ENCODE results near the gene GSC.
"Not testable (repeated sequence)": the region's sequence is repeated elsewhere in the genome, so short reads cannot be mapped to it uniquely, and the experiment has no call there.

The GSC gene

GRCh38 chr14:94771158-94771905 lies 1.4 kb upstream of the GSC start:
- no peak for DNase-seq

DNA sequence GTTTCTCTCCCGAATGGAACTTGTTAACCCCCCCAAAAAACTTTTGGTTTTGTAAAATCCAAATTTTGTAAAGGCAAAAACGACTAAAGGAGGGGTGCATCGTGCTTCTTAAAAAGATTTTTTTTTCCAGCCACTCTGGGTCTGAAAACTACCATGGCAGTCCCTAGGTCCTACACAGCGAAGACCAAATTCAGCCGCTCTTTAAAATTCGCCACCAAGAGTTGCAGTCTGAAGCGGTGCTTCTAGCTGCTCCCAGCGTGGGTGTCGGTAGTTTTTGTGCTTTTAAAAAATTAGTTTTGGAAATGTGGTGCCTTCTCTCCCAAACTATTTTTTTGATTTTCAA lies 873 bp upstream of the GSC start:
- DNase-seq = no peak

DNA sequence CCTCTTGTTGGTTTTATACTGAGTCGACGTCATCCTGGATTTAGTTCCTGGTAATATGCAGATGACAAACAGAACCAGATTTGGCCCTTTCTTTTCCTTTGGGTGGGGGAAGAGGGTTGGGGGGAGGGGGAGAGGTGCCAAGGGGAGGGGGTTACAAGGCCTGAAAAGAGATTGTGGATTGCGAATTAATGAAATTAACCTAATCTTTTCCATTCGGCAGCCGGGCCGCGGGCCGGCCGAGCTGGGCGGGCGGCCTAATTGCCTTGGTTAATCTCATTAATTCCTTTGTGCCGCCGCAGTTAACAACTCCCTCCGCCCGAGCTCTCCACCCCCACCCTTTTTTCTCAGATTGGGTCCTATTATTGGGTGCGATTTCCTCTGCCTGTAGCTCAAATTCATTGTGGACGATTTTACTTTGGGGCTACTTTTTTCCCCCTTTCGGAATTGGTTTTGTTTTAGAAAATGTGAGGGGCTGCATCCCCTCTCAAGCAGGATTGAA lies 387 bp upstream of the GSC start:
- no peak for DNase-seq

DNA sequence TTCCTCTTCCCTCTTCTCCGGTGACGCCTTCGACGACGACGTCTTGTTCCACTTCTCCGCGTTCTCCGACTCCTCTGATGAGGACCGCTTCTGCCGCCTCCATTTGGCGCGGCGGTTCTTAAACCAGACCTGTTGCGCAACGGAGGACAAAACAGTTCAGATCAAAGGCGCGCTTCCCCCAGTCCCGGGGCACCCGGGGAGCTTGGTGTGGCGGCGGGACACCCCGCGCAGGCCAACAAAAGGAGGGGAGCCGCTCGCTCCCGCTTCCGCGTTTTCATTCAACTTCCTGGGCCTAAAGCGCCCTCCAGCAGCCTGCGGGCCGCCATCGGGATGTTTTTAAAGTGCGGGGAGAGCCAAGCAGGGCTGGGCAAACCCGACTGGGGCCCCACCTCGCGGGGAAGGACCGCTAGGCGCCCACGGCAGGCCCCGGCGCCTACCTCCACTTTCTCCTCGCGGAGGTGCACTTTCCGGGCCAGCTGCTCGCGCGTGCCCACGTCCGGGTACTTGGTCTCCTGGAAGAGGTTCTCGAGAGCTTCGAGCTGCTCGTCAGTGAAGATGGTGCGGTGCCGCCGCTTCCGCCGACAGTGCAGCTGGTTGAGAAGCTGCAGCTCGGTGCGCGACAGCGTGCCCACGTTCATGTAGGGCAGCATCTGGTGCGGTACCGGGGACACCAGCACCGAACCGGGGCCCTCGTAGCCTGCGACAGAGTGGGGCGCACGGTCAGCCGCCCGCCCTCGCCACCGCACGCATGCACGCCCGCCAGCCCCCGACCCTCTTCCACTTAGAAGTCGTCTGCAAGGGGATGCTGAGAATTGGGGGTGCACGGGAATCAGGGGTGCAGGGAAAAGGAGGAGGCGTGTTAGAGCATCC lies 1.2 kb downstream of the GSC start:
- DNase-seq = peak; percentile 63

DNA sequence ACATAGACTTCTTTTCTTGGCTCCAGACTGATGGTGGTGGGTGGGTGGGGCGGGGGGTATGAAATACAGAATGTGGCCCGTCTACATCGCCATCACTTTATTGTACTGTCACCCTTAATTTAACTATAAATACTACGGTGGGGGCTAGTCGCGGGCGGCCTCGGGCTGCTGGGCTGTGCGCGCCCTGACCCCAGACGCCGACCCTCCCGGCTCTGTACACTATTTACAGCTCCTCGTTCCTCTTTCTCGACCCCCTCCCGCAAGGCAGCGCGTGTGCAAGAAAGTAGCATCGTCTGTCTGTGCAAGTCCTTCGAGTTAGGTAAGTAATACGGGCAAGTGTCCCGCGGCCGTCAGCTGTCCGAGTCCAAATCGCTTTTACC lies 1.8 kb downstream of the GSC start:
- no peak for DNase-seq

DNA sequence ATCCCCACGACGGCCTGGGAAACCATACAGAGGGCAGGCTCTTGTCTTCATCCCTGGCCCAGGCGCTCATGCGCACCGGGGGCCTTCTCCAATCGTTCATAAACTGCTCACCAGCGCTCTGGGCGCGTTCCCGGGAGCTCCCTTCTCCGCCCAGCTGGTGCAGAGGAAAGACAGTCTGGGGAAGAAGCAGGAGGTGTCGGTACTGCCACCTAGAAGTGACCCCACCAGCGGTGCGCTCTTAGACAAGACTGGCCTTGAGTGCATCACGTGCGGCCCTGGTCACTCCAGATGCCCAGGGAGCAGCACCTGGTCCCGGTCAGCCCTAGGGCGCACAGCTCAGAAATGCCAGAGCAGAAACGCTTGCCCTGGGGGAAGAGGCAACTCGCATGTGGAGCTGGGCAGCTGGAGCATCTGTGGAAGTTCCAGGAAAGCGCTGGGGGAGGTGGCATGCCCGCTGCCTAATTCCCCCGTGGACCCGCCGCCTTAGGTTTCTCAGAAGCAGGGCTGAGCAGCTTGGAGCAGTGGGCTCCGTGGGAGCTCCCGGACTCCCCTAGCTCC lies 2.5 kb downstream of the GSC start:
- DNase-seq = no peak

DNA sequence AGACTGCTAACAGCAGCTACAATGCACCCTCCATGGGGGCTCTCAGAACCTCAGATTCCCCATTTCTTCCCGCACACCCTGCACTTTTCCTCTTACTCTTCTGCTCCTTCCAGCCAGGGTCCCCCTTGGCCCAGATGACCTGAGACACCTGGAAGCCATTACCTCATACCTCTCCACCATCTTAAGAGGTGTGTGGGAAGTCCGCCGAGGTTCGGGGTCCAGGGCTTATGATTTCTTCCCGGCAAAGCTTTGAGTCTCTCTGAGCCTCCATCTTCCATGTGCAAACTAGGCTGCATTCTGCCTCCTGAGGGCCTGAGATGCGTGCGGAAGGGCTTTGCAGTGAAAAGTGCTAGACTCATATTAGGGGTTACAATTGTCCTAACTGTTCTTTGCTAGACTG lies 5.3 kb downstream of the GSC start:
- no peak for DNase-seq

- DNase-seq = no peak
Observed at GRCh38 chr14:94762431-94762830, 7.5 kb downstream of the GSC start.

DNA sequence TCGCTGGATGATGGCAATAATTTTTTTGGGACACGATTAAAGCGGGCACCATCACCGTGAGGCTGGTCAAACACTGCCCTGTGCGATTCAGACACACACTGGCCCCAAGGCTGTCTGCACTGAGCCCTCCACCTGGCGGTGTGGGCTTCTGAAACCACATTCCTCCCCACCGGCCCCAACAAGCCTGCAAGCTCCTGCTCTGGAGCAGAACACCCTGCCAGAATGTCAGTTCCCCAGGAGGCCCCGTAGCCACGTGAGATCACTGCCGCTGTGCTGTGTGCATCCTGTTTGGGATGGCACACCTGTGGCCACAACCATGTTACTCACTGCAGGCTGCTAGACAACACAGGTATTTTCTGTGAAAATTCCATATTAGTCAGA lies 7.9 kb downstream of the GSC start:
- no peak for DNase-seq

DNA sequence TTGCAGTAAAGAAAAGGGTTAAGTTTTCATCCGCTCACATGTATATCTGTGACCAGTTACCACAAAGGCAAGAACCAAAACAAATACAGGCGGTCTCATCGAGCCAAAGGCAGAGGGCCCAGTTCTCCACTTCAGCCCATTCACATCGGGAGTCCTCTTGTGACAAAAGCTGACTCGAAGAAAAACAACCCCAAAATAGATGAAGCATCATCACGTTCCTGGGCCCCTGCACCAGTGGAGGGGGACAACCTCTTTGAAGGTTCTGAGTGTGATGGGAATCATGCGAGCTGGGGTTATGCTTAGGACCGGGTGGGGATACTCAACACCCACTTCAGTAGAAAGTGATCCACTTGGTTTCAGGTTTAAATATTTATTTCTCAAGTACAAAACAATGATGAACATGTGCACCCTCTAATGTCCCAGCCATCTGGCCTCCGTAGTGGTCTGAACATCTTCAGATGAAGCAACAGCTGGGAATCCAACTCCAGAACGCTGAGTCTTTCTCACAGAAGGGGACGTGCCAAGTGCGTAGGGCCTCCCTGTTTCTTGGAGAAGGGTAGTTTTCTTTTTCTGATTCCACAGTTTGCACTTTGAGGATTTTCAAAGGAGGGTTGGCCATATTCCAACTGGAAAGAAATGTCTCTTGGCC lies 8.4 kb downstream of the GSC start:
- no peak for DNase-seq

GRCh38 chr14:94756310-94756882 lies 13.5 kb downstream of the GSC start:
- no peak for DNase-seq

DNA sequence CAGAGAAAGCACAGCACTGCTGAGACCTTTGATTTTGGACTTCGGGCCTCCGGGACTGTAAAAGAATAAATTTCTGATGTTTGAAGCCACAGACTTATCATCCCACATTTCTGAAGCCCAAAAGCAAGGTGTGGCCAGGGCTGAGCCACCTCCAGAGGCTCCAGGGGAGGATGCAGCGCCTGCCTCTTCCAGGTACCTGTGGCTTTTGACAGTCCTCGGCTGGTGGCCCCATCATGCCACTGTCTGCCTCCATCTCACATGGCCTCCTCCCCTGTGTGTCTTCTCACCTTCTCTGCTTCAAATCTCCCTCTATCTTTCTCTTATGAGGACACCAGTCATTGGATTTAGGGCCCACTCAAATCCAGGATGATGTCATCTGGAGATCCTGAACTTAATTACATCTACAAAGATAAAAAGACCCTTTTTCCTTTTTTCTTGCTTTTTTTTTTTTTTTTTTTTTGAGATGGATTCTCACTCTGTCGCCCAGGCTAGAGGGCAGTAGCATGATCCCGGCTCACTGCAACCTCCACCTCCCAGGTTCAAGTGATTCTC lies 15.4 kb downstream of the GSC start:
- DNase-seq = no peak

GRCh38 chr14:94752591-94753436 lies 17.1 kb downstream of the GSC start:
- DNase-seq = no peak

DNA sequence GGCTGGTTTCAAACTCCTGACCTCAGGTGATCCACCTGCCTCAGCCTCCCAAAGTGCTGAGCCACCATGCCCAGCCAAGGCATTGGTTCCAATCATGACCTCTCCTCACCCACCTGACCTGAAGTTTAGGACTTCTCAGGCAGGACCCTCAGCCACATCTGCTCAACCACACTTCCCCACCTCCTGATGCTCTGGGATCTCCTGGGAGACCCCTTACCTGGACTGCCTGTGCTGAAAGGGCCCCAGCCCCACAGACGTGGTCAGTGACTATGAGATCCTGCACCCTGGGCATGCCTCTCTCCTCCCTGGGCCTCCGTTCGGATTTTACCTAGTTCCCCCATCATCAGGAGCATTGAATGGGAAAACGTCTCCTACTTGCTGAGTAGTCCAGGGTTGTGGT lies 18.0 kb downstream of the GSC start:
- DNase-seq = no peak

DNA sequence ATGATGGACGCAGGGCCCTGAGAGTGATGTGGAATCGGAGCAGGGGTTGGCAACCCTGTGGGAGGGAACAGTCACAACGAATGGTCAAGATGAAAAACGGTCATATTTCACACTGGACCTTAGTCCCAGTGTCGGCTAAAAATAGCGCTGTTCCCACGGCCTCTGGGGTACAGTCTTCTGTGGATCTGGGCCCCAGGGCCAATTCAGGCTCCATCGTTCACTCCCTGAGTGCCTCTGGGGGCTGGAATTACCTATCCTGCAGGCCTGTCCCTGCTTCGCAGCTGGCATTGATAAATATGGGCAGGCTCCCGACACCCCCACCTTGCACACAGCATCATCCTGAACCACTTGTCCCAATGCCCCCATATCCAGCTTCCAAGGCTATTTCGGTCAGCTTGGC lies 18.6 kb downstream of the GSC start:
- DNase-seq = no peak

GRCh38 chr14:94750371-94750770 lies 19.5 kb downstream of the GSC start:
- no peak for DNase-seq

- no peak for DNase-seq
Observed at GRCh38 chr14:94748667-94749347, 21.1 kb downstream of the GSC start.

DNA sequence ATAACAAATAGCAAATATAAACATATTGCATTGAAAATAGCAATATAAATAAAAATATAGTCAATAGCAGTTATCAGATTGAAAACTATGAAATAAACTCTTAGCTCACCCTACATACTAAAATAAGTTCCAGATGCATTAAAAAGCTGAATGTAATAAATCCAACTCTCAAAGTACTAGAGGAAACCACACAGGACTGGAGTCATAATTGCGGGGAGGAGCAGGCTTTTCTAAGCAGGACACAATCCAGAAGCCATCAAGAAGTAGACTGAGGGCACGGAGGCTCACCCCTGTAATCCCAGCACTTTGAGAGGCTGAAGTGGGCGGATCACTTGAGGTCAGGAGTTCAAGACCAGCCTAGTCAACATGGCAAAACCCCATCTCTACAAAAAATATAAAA lies 22.2 kb downstream of the GSC start:
- no peak for DNase-seq

DNA sequence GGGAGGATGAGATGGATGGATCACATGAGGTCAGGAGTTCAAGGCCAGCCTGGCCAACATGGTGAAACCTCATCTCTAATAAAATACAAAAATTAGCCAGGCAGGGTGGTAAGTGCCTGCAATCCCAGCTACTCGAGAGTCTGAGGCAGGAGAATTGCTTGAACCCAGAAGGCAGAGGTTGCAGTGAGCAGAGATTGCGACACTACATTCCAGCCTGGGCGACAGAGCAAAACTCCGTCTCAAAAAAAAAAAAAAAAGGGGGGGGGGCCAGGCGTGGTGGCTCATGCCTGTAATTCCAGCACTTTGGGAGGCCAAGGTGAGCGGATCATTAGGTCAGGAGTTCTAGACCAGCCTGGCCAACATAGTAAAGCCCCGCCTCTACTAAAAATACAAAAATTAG lies 22.8 kb downstream of the GSC start:
- DNase-seq = not testable (repeated sequence)

DNA sequence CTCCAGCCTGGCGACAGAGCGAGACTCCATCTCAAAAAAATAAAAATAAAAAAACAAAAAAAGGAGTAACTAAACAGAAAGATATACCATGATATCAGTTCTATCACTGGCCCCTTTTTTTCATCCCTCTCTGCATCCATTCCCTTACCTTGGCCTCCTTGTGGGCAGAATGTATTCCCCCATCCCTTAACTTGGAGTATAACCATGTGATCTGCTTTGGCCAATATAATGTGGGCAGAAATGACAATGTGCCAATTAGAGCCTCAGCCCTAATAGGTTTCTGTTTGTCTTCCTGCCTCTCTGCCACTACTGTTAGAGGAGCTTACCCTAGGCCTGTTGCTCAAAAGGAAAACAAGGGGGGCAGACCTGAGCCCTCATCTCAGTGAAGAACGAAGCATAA lies 23.8 kb downstream of the GSC start:
- DNase-seq = no peak

- no peak for DNase-seq
Observed at GRCh38 chr14:94738751-94739150, 31.2 kb downstream of the GSC start.

Measured in MV-4-11 (cell line).